PC-9 (cell line): Measurements from ENCODE around the gene TRNT1.

Source experiments
- CTCF ChIP-seq: fragments of 200-600 bp; sonication (generic); conservative IDR thresholded peaks from 2 replicates; pipeline ENCODE4 v1.6.1; 2017; ENCODE audit warnings: mixed run types, antibody characterized with exemption, mild to moderate bottlenecking, moderate library complexity
- EZH2 ChIP-seq: fragments of 200-600 bp; sonication (generic); IDR thresholded peaks from 2 replicates; pipeline ENCODE4 v1.8.0; 2017; ENCODE audit warnings: antibody characterized with exemption, low read depth

DNA sequence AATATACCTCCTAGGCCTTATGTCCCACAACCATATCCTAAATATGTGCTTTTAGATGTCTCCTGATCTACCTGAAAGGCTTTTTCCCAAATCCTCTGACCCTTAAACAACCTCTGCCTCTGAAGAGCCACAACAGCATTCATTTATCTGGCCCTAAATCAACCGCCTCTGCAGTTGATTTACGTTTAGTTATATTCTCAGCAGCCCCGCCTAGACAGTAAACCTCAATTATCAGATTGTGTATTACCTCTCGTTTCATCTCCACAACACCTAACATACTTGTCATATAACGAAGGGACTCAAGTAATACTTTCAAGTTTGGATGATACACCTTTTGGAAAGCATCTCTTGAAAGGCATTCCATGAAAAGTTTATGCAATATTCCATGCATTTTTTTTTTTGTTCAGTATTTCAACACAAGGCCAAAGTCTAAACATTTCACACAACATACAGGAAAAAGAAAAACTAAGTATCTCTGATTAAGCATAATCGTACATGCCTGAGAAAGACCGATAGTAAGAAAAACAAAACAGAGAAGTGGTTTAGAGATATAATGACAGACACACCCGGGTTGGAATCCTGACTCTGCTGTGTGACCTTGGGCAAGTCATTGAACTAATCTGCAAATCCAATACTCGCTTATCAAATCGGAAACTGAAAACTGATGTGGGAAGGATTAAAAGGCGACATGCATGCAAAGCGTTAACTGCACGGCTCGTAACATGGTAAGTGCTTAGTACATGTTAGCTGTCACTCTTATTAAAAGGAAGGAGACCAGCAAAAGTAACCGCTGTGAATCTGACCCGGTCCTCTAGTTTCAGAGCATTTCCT, 52.0 kb downstream of the TRNT1 start:
- TF ChIP-seq CTCF (no peak), EZH2 (no peak)
